ENCODE results near the gene SMCO4. TPM values are rescaled to one million over a fixed set of nuclear protein-coding genes. Genes with fewer than 3 reads are reported as not detected.

SMCO4 gene
- total and polyA plus RNA-seq, 2 donors, result 11.7 to 34.3 TPM

- 84% methylated on average over 1 of the region's 1 CpG for WGBS
Observed at GRCh38 chr11:93572171-93572570, 29.0 kb upstream of the SMCO4 start.

GRCh38 chr11:93571612-93572011 is 28.4 kb upstream of the SMCO4 start:
- 87% methylated on average over 7 of the region's 7 CpGs for WGBS
- DNase-seq (ENCODE audit: extremely low spot score), result no peak
- no peak overlapping the region for H3K4me3 ChIP-seq (ENCODE audit: low read depth, low read length)

More at GRCh38 chr11:93572171-93572570, 29.0 kb upstream of the SMCO4 start:
- H3K36me3 ChIP-seq (ENCODE audit: insufficient read depth), result no peaks in the 10 kb centered on the region
- no peak overlapping the region for H3K4me3 ChIP-seq (ENCODE audit: low read depth, low read length)
- no peak overlapping the region for H3K27ac ChIP-seq (ENCODE audit: low read depth)
- DNase-seq (ENCODE audit: extremely low spot score), result no peak
- no peaks in the 10 kb centered on the region for H3K4me1 ChIP-seq (ENCODE audit: insufficient read depth)

GRCh38 chr11:93570759-93571413 is 27.7 kb upstream of the SMCO4 start:
- no peak overlapping the region for H3K27ac ChIP-seq (ENCODE audit: low read depth)
- peak; percentile 17 for DNase-seq (ENCODE audit: extremely low spot score)
- no peaks in the 10 kb centered on the region for H3K4me1 ChIP-seq (ENCODE audit: insufficient read depth)
- H3K4me3 ChIP-seq (ENCODE audit: low read depth, low read length), result no peak overlapping the region
- WGBS, result 32% methylated on average over 5 of the region's 5 CpGs
- H3K36me3 ChIP-seq (ENCODE audit: insufficient read depth), result no peaks in the 10 kb centered on the region

More at GRCh38 chr11:93571612-93572011, 28.4 kb upstream of the SMCO4 start:
- Histone ChIP-seq H3K36me3 (ENCODE audit: insufficient read depth) (no peaks in the 10 kb centered on the region), H3K4me1 (ENCODE audit: insufficient read depth) (no peaks in the 10 kb centered on the region), H3K27ac (ENCODE audit: low read depth) (no peak overlapping the region)

GRCh38 chr11:93569496-93569895 is 26.3 kb upstream of the SMCO4 start:
- no peaks in the 10 kb centered on the region for H3K4me1 ChIP-seq (ENCODE audit: insufficient read depth)

GRCh38 chr11:93568726-93569125 is 25.5 kb upstream of the SMCO4 start:
- no peak for DNase-seq (ENCODE audit: extremely low spot score)
- 90% methylated on average over 2 of the region's 2 CpGs for WGBS
- H3K36me3 ChIP-seq (ENCODE audit: insufficient read depth), result no peaks in the 10 kb centered on the region
- H3K27ac ChIP-seq (ENCODE audit: low read depth), result no peak overlapping the region
- no peaks in the 10 kb centered on the region for H3K4me1 ChIP-seq (ENCODE audit: insufficient read depth)
- no peak overlapping the region for H3K4me3 ChIP-seq (ENCODE audit: low read depth, low read length)

More at GRCh38 chr11:93569496-93569895, 26.3 kb upstream of the SMCO4 start:
- Histone ChIP-seq H3K36me3 (ENCODE audit: insufficient read depth) (no peaks in the 10 kb centered on the region), H3K4me3 (ENCODE audit: low read depth, low read length) (no peak overlapping the region), H3K27ac (ENCODE audit: low read depth) (no peak overlapping the region)
- DNase-seq (ENCODE audit: extremely low spot score), result no peak

GRCh38 chr11:93567401-93567895 is 24.3 kb upstream of the SMCO4 start:
- DNase-seq (ENCODE audit: extremely low spot score), result no peak
- 17% methylated on average over 7 of the region's 7 CpGs for WGBS
- no peaks in the 10 kb centered on the region for H3K4me1 ChIP-seq (ENCODE audit: insufficient read depth)
- H3K27ac ChIP-seq (ENCODE audit: low read depth), result no peak overlapping the region
- H3K36me3 ChIP-seq (ENCODE audit: insufficient read depth), result no peaks in the 10 kb centered on the region
- H3K4me3 ChIP-seq (ENCODE audit: low read depth, low read length), result no peak overlapping the region

GRCh38 chr11:93564895-93565294 is 21.7 kb upstream of the SMCO4 start:
- H3K4me3 ChIP-seq (ENCODE audit: low read depth, low read length), result no peak overlapping the region
- DNase-seq (ENCODE audit: extremely low spot score), result no peak
- H3K27ac ChIP-seq (ENCODE audit: low read depth), result no peak overlapping the region
- no peaks in the 10 kb centered on the region for H3K4me1 ChIP-seq (ENCODE audit: insufficient read depth)
- WGBS, result 45% methylated on average over 3 of the region's 3 CpGs
- H3K36me3 ChIP-seq (ENCODE audit: insufficient read depth), result no peaks in the 10 kb centered on the region

GRCh38 chr11:93563857-93564256 is 20.7 kb upstream of the SMCO4 start:
- Histone ChIP-seq H3K4me3 (ENCODE audit: low read depth, low read length) (no peak overlapping the region), H3K27ac (ENCODE audit: low read depth) (no peak overlapping the region), H3K36me3 (ENCODE audit: insufficient read depth) (no peaks in the 10 kb centered on the region), H3K4me1 (ENCODE audit: insufficient read depth) (no peaks in the 10 kb centered on the region)
- no peak for DNase-seq (ENCODE audit: extremely low spot score)

GRCh38 chr11:93560199-93560932 is 17.2 kb upstream of the SMCO4 start:
- no peaks in the 10 kb centered on the region for H3K4me1 ChIP-seq (ENCODE audit: insufficient read depth)
- no peaks in the 10 kb centered on the region for H3K36me3 ChIP-seq (ENCODE audit: insufficient read depth)
- H3K4me3 ChIP-seq (ENCODE audit: low read depth, low read length), result no peak overlapping the region
- H3K27ac ChIP-seq (ENCODE audit: low read depth), result no peak overlapping the region
- WGBS, result 63% methylated on average over 3 of the region's 3 CpGs
- no peak for DNase-seq (ENCODE audit: extremely low spot score)

GRCh38 chr11:93559681-93560080 is 16.5 kb upstream of the SMCO4 start:
- Histone ChIP-seq H3K4me3 (ENCODE audit: low read depth, low read length) (no peak overlapping the region), H3K36me3 (ENCODE audit: insufficient read depth) (no peaks in the 10 kb centered on the region), H3K4me1 (ENCODE audit: insufficient read depth) (no peaks in the 10 kb centered on the region), H3K27ac (ENCODE audit: low read depth) (no peak overlapping the region)
- no peak for DNase-seq (ENCODE audit: extremely low spot score)
- 64% methylated on average over 3 of the region's 3 CpGs for WGBS

GRCh38 chr11:93552874-93553273 is 9.7 kb upstream of the SMCO4 start:
- no peak overlapping the region for H3K27ac ChIP-seq (ENCODE audit: low read depth)
- DNase-seq (ENCODE audit: extremely low spot score), result no peak
- H3K36me3 ChIP-seq (ENCODE audit: insufficient read depth), result no peaks in the 10 kb centered on the region
- H3K4me3 ChIP-seq (ENCODE audit: low read depth, low read length), result no peak overlapping the region
- 77% methylated on average over 1 of the region's 1 CpG for WGBS
- H3K4me1 ChIP-seq (ENCODE audit: insufficient read depth), result no peaks in the 10 kb centered on the region

GRCh38 chr11:93549976-93550375 is 6.8 kb upstream of the SMCO4 start:
- WGBS, result 76% methylated on average over 4 of the region's 4 CpGs
- H3K4me1 ChIP-seq (ENCODE audit: insufficient read depth), result no peaks in the 10 kb centered on the region
- no peak overlapping the region for H3K27ac ChIP-seq (ENCODE audit: low read depth)
- H3K4me3 ChIP-seq (ENCODE audit: low read depth, low read length), result no peak overlapping the region
- no peaks in the 10 kb centered on the region for H3K36me3 ChIP-seq (ENCODE audit: insufficient read depth)
- no peak for DNase-seq (ENCODE audit: extremely low spot score)

- no peaks in the 10 kb centered on the region for H3K36me3 ChIP-seq (ENCODE audit: insufficient read depth)
- no peaks in the 10 kb centered on the region for H3K4me1 ChIP-seq (ENCODE audit: insufficient read depth)
- WGBS, result 85% methylated on average over 6 of the region's 6 CpGs
- no peak overlapping the region for H3K27ac ChIP-seq (ENCODE audit: low read depth)
- DNase-seq (ENCODE audit: extremely low spot score), result no peak
- H3K4me3 ChIP-seq (ENCODE audit: low read depth, low read length), result no peak overlapping the region
Observed at GRCh38 chr11:93548679-93549319, 5.6 kb upstream of the SMCO4 start.

GRCh38 chr11:93547773-93548172 is 4.6 kb upstream of the SMCO4 start:
- no peaks in the 10 kb centered on the region for H3K4me1 ChIP-seq (ENCODE audit: insufficient read depth)
- H3K27ac ChIP-seq (ENCODE audit: low read depth), result no peak overlapping the region
- DNase-seq (ENCODE audit: extremely low spot score), result no peak
- H3K36me3 ChIP-seq (ENCODE audit: insufficient read depth), result no peaks in the 10 kb centered on the region
- WGBS, result 54% methylated on average over 2 of the region's 2 CpGs
- no peak overlapping the region for H3K4me3 ChIP-seq (ENCODE audit: low read depth, low read length)
